Activated CD8-positive, alpha-beta memory T cell treated with anti-CD3 and anti-CD28 coated beads for 1 hour (primary cell): ENCODE data around the gene LOXL1.
A peak's percentile ranks its signal among the peaks of the same experiment; 100 is the strongest.

Source experiments
- DNase-seq, 2 donors: peaks; one replicate each; pipeline ENCODE4 v3.0.0-alpha.2; 2020; ENCODE audit warnings: low read depth in 1 of 2; ENCODE audit errors: extremely low read depth in 1 of 2

LOXL1 gene, protein sequence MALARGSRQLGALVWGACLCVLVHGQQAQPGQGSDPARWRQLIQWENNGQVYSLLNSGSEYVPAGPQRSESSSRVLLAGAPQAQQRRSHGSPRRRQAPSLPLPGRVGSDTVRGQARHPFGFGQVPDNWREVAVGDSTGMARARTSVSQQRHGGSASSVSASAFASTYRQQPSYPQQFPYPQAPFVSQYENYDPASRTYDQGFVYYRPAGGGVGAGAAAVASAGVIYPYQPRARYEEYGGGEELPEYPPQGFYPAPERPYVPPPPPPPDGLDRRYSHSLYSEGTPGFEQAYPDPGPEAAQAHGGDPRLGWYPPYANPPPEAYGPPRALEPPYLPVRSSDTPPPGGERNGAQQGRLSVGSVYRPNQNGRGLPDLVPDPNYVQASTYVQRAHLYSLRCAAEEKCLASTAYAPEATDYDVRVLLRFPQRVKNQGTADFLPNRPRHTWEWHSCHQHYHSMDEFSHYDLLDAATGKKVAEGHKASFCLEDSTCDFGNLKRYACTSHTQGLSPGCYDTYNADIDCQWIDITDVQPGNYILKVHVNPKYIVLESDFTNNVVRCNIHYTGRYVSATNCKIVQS

DNA sequence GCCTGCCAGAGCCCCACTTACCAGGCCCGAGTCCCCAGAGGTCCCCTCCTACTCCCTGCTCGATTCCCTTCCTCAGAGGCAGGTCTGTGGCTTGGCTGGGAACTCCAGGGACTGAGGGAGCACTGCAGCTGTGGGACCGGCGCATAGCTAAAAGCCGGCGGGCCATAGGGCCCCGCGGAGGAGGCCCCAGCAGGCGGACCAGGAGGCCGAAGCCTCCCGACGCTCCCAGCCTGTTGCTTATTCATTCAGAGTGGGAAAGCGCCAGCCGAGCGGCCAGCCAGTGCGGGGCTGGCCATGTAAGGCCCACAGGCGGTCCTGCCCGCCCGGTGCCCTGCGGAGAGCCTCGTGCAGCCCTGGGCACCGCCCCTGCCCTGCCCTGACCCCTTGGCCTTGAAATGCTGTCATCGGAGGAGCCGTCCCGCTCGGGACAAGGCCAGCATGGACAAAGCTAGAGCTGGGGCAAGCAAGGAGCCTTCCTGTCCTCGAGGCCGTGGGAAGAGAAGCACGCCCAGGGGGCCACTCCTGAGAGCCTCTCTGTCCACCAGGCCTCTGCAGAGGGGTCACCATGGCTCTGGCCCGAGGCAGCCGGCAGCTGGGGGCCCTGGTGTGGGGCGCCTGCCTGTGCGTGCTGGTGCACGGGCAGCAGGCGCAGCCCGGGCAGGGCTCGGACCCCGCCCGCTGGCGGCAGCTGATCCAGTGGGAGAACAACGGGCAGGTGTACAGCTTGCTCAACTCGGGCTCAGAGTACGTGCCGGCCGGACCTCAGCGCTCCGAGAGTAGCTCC lies at the start of gene LOXL1:
Gene LOXL1, plus strand, starts transcription at position 244 of the 784 bp plus-strand sequence. Its CDS starts 322 bp downstream, at position 566.
- no peak for DNase-seq

DNA sequence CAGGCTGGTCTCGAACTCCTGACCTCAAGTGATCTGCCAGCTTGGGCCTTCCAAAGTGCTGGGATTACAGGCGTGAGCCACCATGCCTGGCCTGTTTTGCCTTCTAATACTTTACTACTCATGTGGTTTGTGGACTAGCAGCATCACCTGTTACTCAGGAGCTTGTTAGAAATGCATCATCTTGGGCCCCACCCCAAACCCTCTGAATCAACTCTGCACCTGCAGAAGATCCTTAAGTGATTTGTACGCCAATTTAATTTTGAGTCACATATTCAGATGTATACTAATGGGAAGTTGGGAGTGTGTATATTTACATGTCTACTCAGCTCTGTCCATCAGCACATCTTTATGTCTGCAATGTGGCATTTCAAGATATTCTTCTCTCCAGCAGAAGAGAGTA lies 46.8 kb upstream of the LOXL1 start:
- no peak for DNase-seq

DNA sequence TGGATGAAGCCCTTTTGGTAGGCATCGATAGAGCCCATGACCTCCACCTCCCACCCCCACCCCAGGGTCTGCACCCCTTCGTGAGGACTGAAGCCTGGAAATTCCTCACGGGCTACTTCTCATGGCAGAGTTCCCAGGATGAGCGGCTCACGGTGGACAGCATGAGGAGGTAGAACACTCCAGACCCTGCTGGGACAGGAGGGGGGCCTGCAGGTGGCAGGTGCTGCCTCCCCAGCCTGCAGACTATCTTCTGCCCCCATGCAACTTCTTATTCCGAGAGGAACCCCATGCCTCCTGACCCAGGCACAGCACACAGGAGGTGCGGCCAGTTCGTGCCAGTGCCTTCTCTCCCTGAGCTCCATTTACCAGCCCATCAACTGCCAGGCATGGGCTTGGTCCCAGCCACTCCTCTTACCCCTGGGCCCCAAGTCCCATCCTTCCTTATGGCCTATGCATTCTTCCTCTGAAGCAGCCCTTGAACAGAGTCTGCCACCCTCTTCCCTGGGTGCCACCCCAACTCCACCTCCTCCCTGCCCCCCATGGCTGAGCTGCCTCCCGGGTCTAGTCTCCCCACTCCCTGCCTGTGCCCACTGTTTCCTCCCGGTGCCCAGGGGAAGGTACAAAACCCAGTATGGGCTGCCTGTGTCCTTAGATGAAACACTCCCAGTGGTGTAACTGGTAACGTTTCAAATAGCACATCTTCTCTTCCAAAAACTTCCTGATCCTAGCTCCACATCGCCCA lies 44.5 kb upstream of the LOXL1 start:
- DNase-seq: no peak

DNA sequence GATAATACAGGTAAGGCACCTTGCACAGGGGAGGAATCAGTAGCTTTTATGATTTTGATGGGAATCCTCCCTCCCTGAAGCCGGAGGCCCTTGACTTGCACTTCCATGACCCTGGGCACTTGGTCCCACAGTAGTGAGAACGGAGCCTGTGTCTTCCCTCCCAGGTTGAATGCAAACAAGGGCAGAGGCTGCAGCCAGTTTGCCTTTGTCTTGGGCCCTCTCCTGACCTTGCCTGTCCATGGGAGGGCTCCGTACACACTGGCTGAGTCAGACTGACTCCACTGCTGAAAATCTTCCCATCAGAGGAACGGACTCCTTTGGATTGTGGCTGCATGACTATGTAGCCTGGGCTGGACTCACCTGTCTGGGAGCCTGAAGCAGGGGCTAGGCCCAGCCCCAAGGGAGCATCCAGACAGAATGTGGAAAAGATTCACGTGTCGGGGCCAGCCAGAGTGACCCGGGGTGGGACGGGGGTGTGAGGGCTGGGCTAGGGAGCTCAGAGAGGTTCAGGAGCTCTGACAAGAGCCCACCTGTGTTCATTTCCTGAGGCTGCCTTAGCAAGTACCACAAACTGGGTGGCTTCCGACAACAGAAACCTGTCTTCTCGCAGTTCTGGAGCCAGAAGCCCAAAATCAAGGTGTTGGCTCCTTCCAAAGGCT lies 43.4 kb upstream of the LOXL1 start:
- DNase-seq: no peak

DNA sequence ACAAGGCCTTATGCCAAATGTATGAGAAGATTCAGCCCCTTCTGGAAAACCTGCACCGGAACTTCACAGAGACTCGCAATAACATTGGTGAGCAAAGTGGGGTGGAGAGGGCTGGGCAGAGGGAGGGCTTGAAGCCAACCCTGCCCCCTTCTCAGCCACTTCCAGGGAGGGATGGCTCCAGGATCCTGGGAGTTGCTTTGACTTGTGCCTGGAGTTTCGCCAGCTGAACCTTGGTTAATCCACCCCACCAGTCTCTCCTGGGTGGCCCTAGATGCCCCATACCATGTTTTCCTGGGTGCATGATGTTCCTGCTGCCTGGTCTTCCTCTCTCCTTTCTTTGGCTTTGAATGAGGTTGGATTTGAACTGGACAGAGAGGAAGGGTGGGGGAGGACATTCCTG lies 42.1 kb upstream of the LOXL1 start:
- DNase-seq: no peak

DNA sequence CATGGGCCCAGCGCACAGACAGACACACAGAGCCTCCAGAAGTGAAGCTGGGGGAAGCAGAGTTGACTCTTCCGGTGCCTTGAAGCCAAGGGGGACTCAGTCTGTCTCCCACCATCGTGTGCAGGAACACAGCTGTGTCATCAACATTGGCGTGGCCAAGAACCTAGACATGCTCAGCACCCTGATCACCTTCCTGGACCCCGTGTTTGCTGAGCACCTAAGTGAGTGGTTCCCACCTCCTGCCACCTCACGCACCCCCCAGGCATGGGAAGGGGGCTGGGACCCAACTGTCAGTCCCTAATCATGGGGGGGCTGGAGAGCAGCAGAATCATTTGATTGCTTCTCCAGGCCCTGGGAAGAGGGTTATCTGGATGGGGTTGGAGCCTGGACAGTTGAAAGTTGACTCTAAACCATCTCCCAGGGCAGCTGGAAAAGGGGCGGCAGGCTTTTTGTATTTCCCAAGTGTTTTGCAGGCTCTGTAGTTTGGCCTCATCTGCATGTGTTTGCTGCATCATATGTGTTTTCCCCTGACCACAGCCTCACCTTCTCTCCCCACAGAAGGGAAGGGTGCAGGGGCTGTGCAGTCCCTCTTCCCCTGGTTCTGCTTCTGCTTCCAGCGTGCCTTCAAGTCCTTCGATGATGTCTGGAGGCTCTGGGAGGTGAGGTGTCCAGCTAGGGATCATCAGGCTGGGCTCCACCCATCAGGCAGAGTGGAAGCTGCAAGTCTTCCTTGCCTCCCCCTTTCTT lies 40.1 kb upstream of the LOXL1 start:
- no peak for DNase-seq

DNA sequence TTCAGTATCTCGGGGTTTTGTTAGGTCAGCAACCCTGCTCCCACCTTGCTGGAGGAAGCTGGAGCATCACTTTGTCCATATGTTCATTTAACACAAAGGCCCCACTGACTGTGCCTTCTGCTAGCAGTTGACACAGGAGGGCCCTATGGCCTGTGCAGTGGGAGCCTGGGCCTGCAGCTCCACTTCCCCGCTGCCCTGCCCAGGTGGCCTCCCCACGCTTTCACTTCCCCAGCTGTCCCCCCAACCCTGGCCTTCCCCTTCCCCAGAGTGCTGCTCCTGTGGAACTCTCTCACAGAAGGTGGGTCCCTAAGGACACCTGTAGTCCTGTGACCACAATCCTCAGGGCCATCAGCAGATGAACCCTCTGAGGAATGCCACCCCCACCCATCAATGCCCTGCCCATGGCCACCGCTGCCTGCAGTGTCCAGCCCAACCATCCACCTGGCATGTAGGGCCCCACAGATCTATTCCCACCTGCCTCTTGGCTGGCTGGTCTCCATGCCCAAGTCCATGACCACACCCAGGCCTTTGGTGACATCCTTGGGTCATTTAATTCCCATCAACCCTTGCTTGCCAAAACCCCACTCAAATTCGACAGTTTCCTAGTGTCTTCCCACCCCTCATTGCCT lies 39.4 kb upstream of the LOXL1 start:
- no peak for DNase-seq

DNA sequence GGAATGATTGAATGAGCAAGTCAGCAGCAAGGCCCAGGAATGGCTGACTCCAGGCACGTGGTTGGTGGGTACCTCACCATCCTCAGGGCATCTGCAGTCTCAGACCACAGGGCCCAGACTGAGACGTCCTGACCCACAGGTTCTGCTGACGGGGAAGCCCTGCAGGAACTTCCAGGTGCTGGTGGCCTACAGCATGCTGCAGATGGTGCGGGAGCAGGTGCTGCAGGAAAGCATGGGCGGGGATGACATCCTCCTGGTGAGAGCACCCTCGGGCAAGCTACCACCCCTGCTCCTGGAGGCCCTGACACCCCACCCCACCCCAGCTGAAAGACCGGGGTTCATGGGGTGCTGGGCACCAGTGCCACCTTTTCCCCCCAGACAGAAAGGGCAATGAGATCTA lies 38.8 kb upstream of the LOXL1 start:
- no peak for DNase-seq

DNA sequence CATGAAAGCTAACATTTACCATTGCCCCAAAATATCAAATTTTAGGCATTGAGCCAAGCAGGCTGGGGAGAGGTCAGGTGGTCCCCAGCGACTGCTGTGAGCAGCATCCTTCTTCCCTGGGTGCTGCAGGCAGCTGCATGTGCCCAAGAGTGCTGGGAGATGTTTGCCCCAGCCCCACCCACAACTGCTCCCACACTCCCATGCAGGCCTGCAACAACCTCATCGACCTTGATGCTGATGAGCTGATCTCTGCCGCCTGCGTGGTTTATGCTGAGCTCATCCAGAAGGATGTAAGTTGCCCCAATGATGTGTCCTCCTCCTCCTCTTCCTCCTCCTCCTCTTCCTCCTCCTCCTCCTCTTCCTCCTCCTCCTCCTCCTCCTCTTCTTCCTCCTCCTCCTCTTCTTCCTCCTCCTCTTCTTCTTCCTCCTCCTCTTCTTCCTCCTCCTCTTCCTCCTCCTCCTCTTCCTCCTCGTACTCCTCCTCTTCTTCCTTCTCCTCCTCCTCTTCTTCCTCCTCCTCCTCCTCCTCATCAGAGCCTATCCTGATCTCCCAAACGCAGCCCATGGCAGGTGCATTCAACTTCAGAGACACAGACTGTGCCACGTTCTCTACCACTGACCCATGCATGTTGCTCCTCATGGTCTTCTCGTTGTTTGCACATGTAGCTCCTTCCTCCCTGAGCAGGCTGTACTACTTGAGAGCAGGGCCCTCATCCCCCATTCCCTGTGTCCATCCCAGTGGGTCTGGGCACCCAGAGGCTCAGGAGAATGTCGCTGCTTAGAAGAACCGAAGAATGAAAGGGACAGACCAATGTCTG lies 37.8 kb upstream of the LOXL1 start:
- no peak for DNase-seq

DNA sequence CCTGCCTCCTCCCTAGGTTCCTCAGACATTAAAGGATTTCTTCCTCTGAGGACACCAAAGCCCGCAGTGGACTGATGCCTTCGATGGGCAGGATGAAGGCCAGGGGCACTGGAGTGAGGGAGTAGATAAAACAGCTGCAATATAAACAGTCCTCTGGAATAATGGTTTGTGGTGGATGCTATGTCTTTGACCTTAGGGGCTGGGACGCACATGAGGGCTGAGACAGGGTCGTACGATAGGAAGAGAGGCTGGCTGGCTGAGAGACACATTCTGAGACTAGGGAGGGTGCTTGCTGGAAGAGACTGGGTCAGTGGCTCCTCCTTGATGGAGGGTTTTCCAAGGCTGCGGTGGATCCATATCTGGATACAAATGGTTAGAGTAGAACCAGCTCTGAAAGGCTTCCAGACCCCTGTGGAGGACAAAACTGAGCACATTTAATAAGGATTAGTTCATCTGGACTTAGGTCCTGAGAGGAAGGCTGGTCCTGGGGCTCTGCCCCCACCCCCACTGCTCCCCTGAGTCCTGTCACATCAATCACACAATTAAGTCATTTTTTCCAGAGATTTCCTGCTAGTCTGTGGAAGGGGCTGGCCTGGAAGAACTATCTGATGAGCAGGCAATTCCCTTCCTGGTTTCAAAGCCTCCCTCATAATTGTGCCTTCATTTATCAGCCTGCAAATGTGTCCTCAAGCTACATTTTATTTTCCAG lies 37.1 kb upstream of the LOXL1 start:
- DNase-seq: no peak

DNA sequence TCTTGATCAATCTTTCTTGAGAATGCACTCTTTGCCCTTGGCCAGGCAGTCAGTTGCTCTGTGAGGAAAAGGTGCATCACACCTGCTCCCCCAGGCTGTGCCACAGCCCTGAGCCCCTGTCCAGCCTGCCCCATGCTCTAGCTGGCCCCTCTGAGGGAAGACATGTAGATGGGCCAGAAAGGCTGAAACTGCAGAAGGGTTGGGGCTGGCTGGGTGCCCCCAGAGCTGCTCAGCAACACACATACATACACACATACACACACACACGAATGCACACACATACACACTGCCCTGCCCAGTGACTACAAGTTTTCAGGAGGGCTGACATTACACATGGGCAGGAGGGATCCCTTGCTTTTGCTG lies 36.5 kb upstream of the LOXL1 start:
- DNase-seq: no peak

DNA sequence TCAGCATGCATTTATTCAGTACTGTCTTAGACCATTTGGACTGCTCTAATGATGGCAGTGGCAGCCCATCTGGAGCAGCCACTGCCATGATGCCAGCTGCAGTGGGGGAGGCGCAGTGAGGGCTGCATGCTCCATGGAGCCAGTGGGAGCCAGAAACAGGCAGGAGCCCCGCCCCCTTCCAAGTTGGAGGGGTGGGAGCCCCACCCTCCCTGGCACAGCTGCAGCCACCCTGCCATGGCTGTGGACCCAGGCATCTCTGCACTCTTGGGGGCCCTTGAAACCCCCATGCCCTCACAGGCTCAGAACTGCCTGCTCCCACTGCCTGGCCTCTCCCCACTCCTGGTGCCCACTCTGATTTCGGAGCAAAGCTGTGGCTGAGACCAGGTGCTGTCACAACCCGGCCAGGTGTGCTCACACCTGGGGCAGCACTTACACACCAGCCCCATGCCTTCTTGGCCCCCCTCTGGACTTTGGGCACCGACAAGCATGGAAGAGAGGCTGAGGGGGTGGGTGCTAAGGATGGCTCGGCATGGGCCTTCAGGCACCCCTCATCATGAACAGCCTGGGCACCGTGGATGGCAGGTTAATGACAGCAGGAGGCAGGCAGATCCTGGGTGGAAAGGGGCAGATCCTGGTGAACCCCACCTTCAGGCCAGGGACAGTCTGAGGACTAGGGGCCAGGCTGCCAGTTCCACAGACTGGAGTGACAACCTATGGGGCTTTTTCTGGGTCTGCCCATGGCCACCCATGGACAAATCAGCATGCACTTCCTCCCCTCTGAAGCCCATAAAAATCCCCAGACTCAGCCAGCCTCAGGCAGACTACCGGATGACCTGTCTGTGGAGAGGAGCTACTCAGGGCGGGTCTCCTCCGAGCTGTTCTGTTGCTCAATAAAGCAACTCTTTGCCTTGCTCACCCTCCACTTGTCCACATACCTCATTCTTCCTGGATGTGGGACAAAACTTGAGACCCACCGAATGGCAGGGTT lies 34.6 kb upstream of the LOXL1 start:
- DNase-seq: no peak

DNA sequence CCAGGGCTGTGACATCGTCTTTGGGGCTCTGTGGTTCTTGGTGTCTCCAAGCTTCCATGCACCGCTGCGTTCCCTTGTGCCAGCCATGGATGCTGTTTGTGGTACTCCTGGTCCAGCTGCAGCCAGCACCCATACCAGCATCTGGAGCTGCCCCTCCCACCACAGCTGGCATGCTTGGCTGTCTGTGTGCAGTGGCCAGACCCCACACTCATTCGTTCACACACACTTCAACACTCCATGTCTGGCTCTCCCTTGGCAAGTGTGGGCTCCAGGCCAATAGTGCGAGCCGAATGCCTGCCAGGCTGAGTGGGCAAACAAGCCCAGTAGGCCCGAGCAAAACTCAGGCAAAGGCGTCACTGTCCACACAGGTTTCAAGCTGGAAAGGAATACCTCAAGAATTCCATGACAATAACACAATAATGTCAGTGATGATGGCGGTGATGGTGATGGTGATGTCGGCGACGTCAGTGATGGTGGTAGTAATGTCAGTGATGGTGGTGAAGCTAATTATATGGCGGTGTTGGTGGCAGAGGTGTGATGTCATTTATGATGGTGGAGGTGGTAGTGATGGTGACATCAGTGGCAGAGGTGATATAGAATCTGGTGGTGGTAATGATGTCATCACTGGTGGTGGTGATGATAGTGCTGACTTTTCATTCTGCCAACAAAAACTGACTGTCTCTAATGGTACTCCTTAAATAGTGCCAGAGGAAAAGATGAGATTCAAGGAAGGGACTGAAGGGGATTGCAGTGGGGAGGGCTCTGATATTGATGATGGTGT lies 33.6 kb upstream of the LOXL1 start:
- no peak for DNase-seq

DNA sequence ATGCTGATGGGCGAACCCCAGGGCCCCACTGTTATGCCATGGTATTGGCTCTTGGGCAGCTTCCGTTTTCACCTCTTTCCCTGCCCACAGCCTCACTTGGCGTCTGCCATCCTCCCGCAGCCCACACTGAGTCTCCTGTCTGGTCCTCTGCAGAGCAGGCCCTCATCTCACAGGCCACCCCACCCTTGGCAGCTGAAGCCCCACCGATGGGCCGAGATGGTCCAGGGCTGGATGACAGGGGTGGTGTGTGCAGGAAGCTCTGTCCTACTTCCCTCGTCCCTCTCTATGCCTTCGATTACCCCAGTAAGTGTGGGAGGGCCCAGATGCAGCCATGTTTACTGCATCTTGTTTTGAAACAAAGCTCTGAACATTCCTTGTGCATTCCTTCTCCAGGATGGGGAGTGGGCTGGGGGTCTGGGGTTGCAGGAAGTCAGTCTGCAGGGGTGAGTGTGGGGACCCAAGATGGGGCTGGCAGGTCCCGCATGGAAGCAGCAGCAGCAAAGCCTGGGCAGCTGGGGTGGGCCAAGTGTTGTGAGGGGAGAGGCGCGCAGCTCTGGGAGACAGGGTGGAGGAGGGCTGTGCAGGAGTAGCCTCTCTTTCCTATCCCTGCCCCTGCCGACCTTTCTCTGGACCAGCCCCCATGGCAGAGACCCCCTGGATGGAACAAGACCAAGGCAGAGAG lies 32.0 kb upstream of the LOXL1 start:
- no peak for DNase-seq

DNA sequence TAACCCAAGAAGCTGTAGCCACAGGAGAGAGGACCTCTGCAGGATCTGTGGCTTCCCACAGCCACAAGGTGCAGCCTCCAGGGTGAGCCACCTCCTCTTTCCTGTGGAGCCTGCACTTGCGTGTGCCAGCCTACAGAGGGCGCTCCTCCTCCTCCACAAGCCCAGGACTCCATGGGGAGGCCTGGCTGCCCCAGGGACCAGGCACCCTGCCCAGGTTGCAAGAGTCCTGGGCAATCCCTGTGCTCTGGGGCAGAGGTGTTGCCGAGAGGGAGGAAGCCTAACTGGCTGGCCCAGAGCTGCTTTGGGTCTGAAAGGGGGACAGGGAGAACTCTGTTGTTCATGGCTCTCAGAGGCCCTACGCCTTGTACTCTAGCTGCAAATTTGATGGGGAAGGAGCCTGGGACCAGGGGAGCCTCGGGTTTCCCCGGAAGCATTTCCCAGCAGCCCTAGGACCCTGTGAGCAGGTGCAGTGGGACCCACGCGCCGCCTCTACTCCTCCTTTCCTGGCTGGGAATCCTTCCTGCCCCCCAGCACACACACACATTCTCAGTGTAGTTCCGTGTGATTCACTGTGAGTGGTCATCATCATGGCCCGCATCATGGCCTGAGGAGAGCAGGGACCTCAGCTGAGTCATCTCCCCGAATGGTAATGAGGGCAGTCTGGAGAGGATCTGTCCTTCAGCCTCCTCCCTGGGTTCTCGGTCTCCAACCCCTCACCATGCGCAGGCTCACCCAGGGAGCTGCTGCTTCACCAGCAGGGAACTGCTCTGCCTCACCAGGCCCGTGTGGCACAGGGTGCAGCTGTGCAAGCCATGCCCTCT lies 28.6 kb upstream of the LOXL1 start:
- peak in 1 of 2 donors; percentile 22 for DNase-seq
